ENCODE measurements around the gene UFM1.
"Not testable (repeated sequence)": the region's sequence is repeated elsewhere in the genome, so short reads cannot be mapped to it uniquely, and the experiment has no call there.

GRCh38 chr13:38311175-38311574 lies 38.5 kb upstream of the UFM1 start:
- not testable (repeated sequence) for TF ChIP-seq POLR2A, CTCF (IDR thresholded peaks at IDR 0.05)
